K562 treated with DMSO at 1 percent for 4 hours (cell line): Measurements from ENCODE around the gene WFDC1. TPM values are rescaled to one million over a fixed set of nuclear protein-coding genes. Genes with fewer than 3 reads are reported as not detected.

Experiments
- total RNA-seq: library from RNA; unstranded; fragments of 300-600 nt; gene quantifications from 2 replicates; pipeline ENCODE4 v1.2.3, GENCODE V29; 2022; ENCODE audit not compliant: insufficient read depth

The WFDC1 gene, protein sequence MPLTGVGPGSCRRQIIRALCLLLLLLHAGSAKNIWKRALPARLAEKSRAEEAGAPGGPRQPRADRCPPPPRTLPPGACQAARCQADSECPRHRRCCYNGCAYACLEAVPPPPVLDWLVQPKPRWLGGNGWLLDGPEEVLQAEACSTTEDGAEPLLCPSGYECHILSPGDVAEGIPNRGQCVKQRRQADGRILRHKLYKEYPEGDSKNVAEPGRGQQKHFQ
- total RNA-seq, result not detected in 2 replicates

DNA sequence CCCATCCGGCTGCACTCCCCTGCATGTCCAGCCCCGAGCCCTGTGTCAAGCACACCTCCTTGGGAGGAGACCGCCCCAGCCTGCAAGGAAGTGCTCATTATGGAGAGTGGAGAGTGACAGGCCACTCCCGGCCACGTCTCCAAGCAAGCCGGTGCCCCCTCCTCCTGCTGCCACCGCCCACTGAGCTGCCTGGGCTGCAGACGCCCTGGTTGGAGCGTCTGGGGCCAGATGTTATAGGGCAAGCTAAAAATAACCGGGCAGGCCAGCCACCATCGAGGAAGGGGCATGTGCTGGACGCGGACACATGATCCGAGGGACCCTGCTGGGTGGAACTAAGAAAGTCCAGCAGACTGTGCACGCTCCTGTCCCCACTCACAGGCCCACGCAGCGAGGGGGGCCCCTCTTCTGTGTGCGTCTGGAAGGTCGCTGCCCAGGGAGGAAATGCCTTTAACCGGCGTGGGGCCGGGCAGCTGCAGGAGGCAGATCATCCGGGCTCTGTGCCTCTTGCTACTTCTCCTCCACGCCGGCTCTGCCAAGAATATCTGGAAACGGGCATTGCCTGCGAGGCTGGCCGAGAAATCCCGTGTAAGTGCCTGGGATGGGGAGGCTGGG is at the start of gene WFDC1:
WFDC1 (plus strand) TSS at position 348 of the 612 bp plus-strand sequence; CDS start at position 442, 94 bp downstream.

DNA sequence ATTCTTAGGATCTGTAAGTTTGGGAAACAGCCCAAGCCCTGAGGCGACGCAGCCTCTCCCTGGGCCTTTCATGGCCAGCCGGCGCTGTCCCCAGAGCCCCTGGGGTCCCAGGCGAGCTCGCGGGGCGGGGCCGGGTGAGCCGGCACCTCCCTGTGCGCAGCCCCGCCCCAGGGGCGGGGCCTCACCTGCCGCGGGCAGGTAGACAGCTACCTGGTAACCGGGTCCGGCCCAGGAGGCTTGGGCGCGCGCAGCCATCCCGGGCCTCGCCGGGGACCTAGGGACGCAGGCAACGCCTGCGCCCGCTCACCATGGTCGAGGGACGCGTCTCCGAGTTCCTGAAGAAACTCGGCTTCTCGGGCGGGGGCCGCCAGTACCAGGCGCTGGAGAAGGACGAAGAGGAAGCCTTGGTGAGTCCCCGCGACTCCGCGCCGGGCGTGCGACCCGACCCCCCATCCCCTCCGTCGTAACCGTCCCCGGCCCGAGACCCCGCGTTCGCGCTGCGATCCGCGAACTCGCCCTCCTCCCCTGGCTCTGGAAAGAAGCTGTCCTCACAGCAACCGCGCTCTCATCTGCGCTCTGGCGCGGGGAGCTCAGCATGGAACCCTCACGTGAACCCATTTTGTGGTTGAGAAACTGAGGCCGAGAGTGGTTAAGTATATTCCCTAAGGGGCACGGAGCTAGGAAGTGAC is 73.8 kb downstream of the WFDC1 start, which contains the start of gene ATP2C2:
ATP2C2 (plus strand) TSS at position 231 of the 689 bp plus-strand sequence; CDS start at position 309, 78 bp downstream.

Other genes starting within 250 kb of the WFDC1 start
- gene MBTPS1, start 177.9 kb upstream of the WFDC1 start, total RNA-seq, result 75.4 and 83.6 TPM in 2 replicates
- 35.6 and 48.7 TPM in 2 replicates for gene HSDL1, start 149.7 kb upstream of the WFDC1 start, total RNA-seq
- 0.15 TPM in 1 of 2 replicates, not detected in the other for gene DNAAF1, start 149.6 kb upstream of the WFDC1 start, total RNA-seq
- 15.6 and 27.6 TPM in 2 replicates for gene TAF1C, start 107.8 kb upstream of the WFDC1 start, total RNA-seq
- not detected in 2 replicates for gene ADAD2, start 103.7 kb upstream of the WFDC1 start, total RNA-seq
- not detected in 2 replicates for gene KCNG4, start 54.9 kb upstream of the WFDC1 start, total RNA-seq
- not detected in 2 replicates for gene ATP2C2, start 73.7 kb downstream of the WFDC1 start, total RNA-seq
- gene MEAK7, start 209.8 kb downstream of the WFDC1 start, total RNA-seq, result 3.8 and 4.7 TPM in 2 replicates